Peyer's patch (tissue), 4 donors: ENCODE data around the gene BCKDHB. TPM values are rescaled to one million over a fixed set of nuclear protein-coding genes. Genes with fewer than 3 reads are reported as not detected.

Experiments
- DNase-seq, 3 donors: peaks; one replicate each; pipeline ENCODE4 v3.0.0-alpha.2; 2017 to 2019
- H3K27ac ChIP-seq, 4 donors: fragments of 200-600 bp; sonication (generic); one replicate each; pipeline ENCODE4 v1.5.1; 2016 to 2019
- H3K27me3 ChIP-seq, 2 donors: fragments of 200-600 bp; sonication (generic); one replicate each; pipeline ENCODE4 v1.5.1; 2019
- H3K36me3 ChIP-seq, 3 donors: fragments of 200-600 bp; sonication (generic); one replicate each; pipeline ENCODE4 v1.5.1; 2016 to 2019
- H3K4me1 ChIP-seq, 4 donors: fragments of 200-600 bp; sonication (generic); one replicate each; pipeline ENCODE4 v1.5.1; 2016 to 2019
- H3K4me3 ChIP-seq, 4 donors: fragments of 200-600 bp; sonication (generic); 1 replicate in 3 of 4; 2 replicates in 1 of 4; pipeline ENCODE4 v1.5.1; 2016 to 2019; ENCODE audit warnings: mild to moderate bottlenecking in 1 of 4
- H3K9me3 ChIP-seq, 4 donors: fragments of 200-600 bp; sonication (generic); one replicate each; pipeline ENCODE4 v1.5.1; 2016 to 2019; ENCODE audit warnings: mild to moderate bottlenecking in 1 of 4
- POLR2A ChIP-seq, 2 donors: fragments of 450-650 bp; IDR thresholded peaks; one replicate each; pipeline ENCODE4 v1.5.1; 2017; ENCODE audit warnings: antibody characterized with exemption in 2 of 2, mild to moderate bottlenecking in 2 of 2, moderate library complexity in 2 of 2
- total RNA-seq, 4 donors: library from RNA; depleted of rRNA; stranded (reverse); fragments of >200 nt; gene quantifications; one replicate each; pipeline ENCODE4 v1.1.0, GENCODE V29; 2016
- TF ChIP-seq, protein P1 (sequence below), 6 experiments: fragments of 450-650 bp in 4 of 6; fragments of 200-600 bp in 2 of 6; sonication (generic) in 1 of 6; IDR thresholded peaks; one replicate each; pipeline ENCODE4 v1.5.1; 2017 to 2019; ENCODE audit warnings: antibody characterized with exemption in 6 of 6, mild to moderate bottlenecking in 3 of 6, moderate library complexity in 1 of 6

BCKDHB gene
- total RNA-seq, 4 donors from 2014 or later = 13.3 to 31.8 (median 20.1) TPM

DNA sequence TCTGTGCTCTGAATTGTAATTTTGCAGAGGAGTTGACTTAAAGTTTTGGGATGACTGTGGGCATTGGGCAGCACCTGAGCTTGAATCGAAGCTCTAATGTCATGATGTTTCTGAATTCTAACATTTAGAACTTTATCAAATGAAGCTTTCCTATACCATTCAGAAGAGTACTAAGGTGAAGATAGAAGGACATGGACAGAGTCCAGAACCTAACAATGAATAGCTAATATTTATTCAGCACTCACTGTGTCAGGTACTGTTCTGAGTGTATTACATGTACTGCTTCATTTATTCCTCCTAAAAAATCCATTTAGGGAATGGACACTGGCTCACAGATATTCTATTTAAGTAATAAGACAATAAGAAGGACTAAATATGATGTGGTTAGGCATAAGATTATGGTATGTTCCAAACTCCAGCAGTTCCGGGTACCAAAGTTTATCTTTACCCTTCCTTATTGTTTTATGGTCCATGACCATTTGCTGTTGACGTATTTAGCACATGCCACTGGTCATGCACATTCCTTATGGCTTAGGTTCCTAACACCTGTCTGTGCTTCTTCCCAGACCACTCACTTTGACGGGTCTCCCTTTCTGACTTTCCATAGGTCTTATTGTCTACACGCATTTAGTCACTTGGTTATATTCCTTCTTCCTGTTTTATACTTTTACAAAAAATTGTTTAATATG, 20.3 kb downstream of the BCKDHB start:
- Histone ChIP-seq H3K27me3 (no peaks in the 10 kb centered on the region), H3K4me1 (peaks cover 0 to 17% (median 0%) of the 10 kb centered on the region in 4 donors), H3K4me3 (no peak overlapping the region), H3K9me3 (no peaks in the 10 kb centered on the region), H3K27ac (peak overlapping the region in 3 of 4 donors; percentile 18 to 58 (median 41)), H3K36me3 (peaks cover 0 to 6% (median 0%) of the 10 kb centered on the region in 3 donors)
- TF ChIP-seq, protein P1, sequence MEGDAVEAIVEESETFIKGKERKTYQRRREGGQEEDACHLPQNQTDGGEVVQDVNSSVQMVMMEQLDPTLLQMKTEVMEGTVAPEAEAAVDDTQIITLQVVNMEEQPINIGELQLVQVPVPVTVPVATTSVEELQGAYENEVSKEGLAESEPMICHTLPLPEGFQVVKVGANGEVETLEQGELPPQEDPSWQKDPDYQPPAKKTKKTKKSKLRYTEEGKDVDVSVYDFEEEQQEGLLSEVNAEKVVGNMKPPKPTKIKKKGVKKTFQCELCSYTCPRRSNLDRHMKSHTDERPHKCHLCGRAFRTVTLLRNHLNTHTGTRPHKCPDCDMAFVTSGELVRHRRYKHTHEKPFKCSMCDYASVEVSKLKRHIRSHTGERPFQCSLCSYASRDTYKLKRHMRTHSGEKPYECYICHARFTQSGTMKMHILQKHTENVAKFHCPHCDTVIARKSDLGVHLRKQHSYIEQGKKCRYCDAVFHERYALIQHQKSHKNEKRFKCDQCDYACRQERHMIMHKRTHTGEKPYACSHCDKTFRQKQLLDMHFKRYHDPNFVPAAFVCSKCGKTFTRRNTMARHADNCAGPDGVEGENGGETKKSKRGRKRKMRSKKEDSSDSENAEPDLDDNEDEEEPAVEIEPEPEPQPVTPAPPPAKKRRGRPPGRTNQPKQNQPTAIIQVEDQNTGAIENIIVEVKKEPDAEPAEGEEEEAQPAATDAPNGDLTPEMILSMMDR (IDR thresholded peaks at IDR 0.05) = no peak
- no peak for TF ChIP-seq POLR2A (IDR thresholded peaks at IDR 0.05)
- peak in 1 of 3 donors; percentile 50 for DNase-seq

DNA sequence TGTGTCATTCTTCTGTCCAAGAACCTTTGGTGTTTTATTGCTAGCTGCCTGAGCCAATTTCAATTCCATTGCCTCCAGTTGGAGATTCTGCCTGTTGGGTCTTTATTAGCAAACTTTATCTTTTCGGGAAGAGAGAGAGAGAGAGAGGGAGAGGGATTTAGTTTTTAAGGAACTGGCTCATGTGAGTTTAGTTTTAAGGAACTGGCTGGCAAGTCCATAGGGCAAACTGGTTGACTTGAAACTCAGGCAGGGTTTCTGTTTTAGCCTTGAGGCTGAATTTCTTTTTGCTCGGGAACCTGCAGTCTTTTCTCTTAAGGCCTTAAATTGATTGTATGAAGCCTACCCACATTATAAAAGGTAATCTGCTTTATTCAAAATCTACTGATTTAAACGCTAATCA, 23.0 kb downstream of the BCKDHB start:
- H3K9me3 ChIP-seq = no peaks in the 10 kb centered on the region
- peaks cover 0 to 17% (median 0%) of the 10 kb centered on the region in 4 donors for H3K4me1 ChIP-seq
- no peak overlapping the region for H3K4me3 ChIP-seq
- peaks cover 0 to 10% (median 0%) of the 10 kb centered on the region in 3 donors for H3K36me3 ChIP-seq
- H3K27ac ChIP-seq = no peak overlapping the region
- no peak for DNase-seq
- no peaks in the 10 kb centered on the region for H3K27me3 ChIP-seq
- TF ChIP-seq POLR2A (IDR thresholded peaks at IDR 0.05) = no peak

DNA sequence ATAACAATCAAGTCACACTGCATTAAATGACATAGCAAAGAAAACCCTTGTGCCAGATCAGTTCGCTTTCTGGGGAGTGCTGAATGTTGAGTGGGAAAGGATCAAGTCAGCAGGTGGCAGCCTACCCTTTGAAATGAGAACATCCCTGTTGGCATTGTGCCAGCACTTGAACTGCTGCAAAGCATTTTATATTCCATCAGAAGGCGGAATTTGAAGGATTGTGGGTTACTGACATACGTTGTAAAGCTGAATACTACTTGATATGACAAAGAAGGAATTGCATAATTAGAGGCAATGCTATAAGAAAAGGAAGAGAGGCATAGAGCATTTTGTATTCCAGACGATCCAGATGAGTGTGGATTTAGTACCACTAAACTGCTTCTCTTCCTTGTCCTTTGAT, 26.5 kb downstream of the BCKDHB start:
- no peak for TF ChIP-seq POLR2A (IDR thresholded peaks at IDR 0.05)
- TF ChIP-seq, protein P1 (IDR thresholded peaks at IDR 0.05) = peak in 4 of 6 experiments; percentile 15 to 70 (median 68)
- DNase-seq = peak; percentile 19 to 85 (median 53)
- peaks cover 0 to 6% (median 0%) of the 10 kb centered on the region in 4 donors for H3K4me1 ChIP-seq
- H3K9me3 ChIP-seq = no peaks in the 10 kb centered on the region
- H3K36me3 ChIP-seq = peaks cover 0 to 10% (median 0%) of the 10 kb centered on the region in 3 donors
- H3K27me3 ChIP-seq = no peaks in the 10 kb centered on the region
- H3K27ac ChIP-seq = no peak overlapping the region
- no peak overlapping the region for H3K4me3 ChIP-seq

DNA sequence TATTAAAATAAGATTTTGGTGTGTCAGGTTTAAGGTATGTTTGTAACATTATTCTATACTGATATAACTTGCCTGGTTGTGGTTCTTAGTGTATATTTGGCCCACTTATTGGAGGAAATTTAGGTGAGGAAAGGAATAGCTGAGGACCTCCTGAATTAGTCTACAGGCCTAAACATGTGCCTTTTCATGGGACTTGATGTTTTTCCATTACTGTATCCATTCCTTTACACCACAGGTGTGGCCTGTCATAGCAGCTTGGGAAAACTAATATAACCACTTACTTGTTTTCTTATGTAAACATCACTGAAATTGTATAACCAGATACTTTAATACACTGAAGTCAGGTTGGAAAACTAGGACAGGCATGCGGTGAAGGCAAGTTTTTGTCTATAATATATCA, 27.6 kb downstream of the BCKDHB start:
- TF ChIP-seq POLR2A (IDR thresholded peaks at IDR 0.05) = no peak
- TF ChIP-seq, protein P1 (IDR thresholded peaks at IDR 0.05) = no peak
- Histone ChIP-seq H3K36me3 (peaks cover 0 to 10% (median 0%) of the 10 kb centered on the region in 3 donors), H3K27ac (no peak overlapping the region), H3K27me3 (no peaks in the 10 kb centered on the region), H3K4me3 (no peak overlapping the region), H3K9me3 (no peaks in the 10 kb centered on the region), H3K4me1 (no peaks in the 10 kb centered on the region)
- DNase-seq = no peak

DNA sequence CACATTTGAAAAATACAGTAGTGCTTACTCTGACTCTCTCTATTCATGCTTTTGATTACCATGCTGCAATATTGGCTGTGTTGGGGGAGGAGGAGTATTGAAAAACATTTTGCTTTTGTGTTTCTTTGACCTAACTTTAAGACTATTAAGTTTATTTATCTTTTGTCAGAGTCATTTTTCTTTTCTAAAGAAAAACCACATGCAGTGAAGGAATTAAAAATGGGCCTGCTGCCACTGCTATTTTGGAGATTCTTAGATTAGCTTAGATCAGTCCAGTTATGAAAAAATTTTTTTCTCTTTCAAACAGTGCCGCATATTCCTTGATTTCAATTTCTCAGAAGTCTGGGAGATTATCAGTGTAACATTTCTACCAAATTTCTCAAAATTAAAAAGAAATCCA, 36.1 kb downstream of the BCKDHB start:
- peaks cover 0 to 17% (median 0%) of the 10 kb centered on the region in 4 donors for H3K4me1 ChIP-seq
- H3K36me3 ChIP-seq = no peaks in the 10 kb centered on the region
- TF ChIP-seq, protein P1 (IDR thresholded peaks at IDR 0.05) = no peak
- no peak for TF ChIP-seq POLR2A (IDR thresholded peaks at IDR 0.05)
- DNase-seq = no peak
- H3K27me3 ChIP-seq = no peaks in the 10 kb centered on the region
- no peak overlapping the region for H3K4me3 ChIP-seq
- H3K9me3 ChIP-seq = no peaks in the 10 kb centered on the region
- H3K27ac ChIP-seq = no peak overlapping the region

DNA sequence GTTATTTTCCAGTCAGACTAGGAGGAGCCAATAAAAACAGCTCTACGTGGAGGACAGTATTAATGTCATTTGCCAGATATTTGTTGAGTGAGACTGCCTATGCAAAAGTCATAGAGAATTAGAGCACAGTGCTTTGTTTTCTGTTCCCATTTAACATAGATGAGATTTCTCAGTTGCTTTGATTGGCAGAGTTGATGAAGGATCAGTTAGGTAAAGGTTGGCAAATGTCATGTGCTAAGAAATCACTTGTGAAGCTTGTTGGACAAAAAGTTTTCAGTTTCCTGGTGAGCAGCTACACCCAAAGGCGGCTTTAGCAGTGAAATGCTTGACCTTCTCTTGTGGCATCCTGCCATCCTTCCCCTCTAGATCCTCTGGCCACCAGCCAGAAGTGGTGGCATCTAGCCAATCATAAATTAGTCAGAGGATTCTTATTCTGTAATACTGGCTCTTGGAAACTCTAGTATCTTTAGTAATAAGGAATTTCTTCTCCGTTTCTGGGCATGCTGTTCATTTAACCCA, 37.0 kb downstream of the BCKDHB start:
- H3K27ac ChIP-seq = peak overlapping the region in 1 of 4 donors; percentile 33
- no peaks in the 10 kb centered on the region for H3K36me3 ChIP-seq
- no peaks in the 10 kb centered on the region for H3K9me3 ChIP-seq
- H3K4me3 ChIP-seq = no peak overlapping the region
- TF ChIP-seq, protein P1 (IDR thresholded peaks at IDR 0.05) = no peak
- no peak for TF ChIP-seq POLR2A (IDR thresholded peaks at IDR 0.05)
- DNase-seq = peak; percentile 20 to 74 (median 50)
- H3K4me1 ChIP-seq = peaks cover 0 to 17% (median 0%) of the 10 kb centered on the region in 4 donors
- H3K27me3 ChIP-seq = no peaks in the 10 kb centered on the region
